Osteoblast (primary cell): ENCODE measurements around the gene SCD5. TPM values are rescaled to one million over a fixed set of nuclear protein-coding genes. Genes with fewer than 3 reads are reported as not detected.

Experiments
- DNase-seq: peaks from one replicate; pipeline ENCODE4 v3.0.0; 2011; ENCODE audit warnings: low spot score, mixed read lengths; ENCODE audit not compliant: insufficient read length; ENCODE audit errors: missing footprints
- H2AFZ ChIP-seq: 2 replicates; pipeline ENCODE4 v1.6.0; 2011; ENCODE audit warnings: mild to moderate bottlenecking, low read length
- H3K27ac ChIP-seq: 2 replicates; pipeline ENCODE4 v1.5.1; 2011; ENCODE audit warnings: mild to moderate bottlenecking, low read depth, low read length, moderate library complexity
- H3K27me3 ChIP-seq: 2 replicates; pipeline ENCODE4 v1.6.0; 2012; ENCODE audit warnings: mild to moderate bottlenecking, control low read depth, inconsistent platforms, low read length, moderate library complexity; ENCODE audit not compliant: insufficient read depth
- H3K36me3 ChIP-seq: 2 replicates; pipeline ENCODE4 v1.5.1; 2011; ENCODE audit warnings: mild to moderate bottlenecking, low read length, control low read depth, moderate library complexity; ENCODE audit not compliant: insufficient read depth
- H3K4me1 ChIP-seq: 2 replicates; pipeline ENCODE4 v1.5.1; 2011; ENCODE audit warnings: mild to moderate bottlenecking, low read length, control low read depth, moderate library complexity; ENCODE audit not compliant: insufficient read depth
- H3K4me2 ChIP-seq: 2 replicates; pipeline ENCODE4 v1.6.0; 2011; ENCODE audit warnings: mild to moderate bottlenecking, low read length; ENCODE audit not compliant: insufficient read depth
- H3K4me3 ChIP-seq: fragments of 200-600 bp; sonication (generic); 3 replicates; pipeline ENCODE4 v1.5.1; 2012; ENCODE audit warnings: mild to moderate bottlenecking, low read length, inconsistent platforms; ENCODE audit not compliant: insufficient read depth
- H3K79me2 ChIP-seq: 2 replicates; pipeline ENCODE4 v1.6.0; 2012; ENCODE audit warnings: mild to moderate bottlenecking, low read length, control low read depth, inconsistent platforms; ENCODE audit not compliant: insufficient read depth
- H3K9me3 ChIP-seq: 2 replicates; pipeline ENCODE4 v1.5.1; 2011; ENCODE audit warnings: low read depth, low read length, control low read depth
- H4K20me1 ChIP-seq: 2 replicates; pipeline ENCODE4 v1.6.0; 2012; ENCODE audit warnings: mild to moderate bottlenecking, low read length, control low read depth; ENCODE audit not compliant: insufficient read depth
- total RNA-seq: library from RNA; depleted of rRNA; stranded (reverse); fragments of >200 nt; gene quantifications from 2 replicates; pipeline ENCODE4 v1.2.3, GENCODE V29; 2012
- TF ChIP-seq, protein P1 (sequence below): IDR thresholded peaks from 2 replicates; pipeline ENCODE4 v1.5.1; 2011; ENCODE audit warnings: mild to moderate bottlenecking, low read depth, low read length, moderate library complexity; ENCODE audit errors: extremely low read depth

The SCD5 gene
- total RNA-seq, 1 donor, result 11.9 TPM

DNA sequence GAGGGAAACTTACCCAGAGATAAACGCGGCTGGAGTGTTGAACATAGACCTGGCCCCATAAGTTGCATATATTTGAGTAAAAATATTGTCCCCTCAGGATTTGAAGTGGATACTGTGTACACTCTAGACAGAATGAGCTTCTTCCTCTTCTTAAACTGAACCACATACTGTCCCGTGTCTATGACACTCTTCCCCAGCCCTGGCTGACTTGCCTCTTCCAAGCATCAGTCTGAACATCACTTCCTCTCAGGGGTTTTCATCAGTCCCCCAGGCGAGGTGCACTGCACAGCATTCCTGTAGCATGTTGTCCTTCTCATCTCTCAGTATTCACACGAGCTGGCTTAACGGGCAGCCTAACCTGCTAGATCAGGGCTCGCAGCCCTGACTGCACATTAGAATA, 156.3 kb downstream of the SCD5 start:
- no peak for DNase-seq
- no peaks in the 10 kb centered on the region for H3K9me3 ChIP-seq
- no peaks in the 10 kb centered on the region for H3K36me3 ChIP-seq
- no peak overlapping the region for H3K4me2 ChIP-seq
- no peak overlapping the region for H3K4me3 ChIP-seq
- H3K27ac ChIP-seq, result no peak overlapping the region
- H3K79me2 ChIP-seq, result no peaks in the 10 kb centered on the region
- no peaks in the 10 kb centered on the region for H4K20me1 ChIP-seq
- H3K27me3 ChIP-seq, result no peaks in the 10 kb centered on the region
- TF ChIP-seq, protein P1, sequence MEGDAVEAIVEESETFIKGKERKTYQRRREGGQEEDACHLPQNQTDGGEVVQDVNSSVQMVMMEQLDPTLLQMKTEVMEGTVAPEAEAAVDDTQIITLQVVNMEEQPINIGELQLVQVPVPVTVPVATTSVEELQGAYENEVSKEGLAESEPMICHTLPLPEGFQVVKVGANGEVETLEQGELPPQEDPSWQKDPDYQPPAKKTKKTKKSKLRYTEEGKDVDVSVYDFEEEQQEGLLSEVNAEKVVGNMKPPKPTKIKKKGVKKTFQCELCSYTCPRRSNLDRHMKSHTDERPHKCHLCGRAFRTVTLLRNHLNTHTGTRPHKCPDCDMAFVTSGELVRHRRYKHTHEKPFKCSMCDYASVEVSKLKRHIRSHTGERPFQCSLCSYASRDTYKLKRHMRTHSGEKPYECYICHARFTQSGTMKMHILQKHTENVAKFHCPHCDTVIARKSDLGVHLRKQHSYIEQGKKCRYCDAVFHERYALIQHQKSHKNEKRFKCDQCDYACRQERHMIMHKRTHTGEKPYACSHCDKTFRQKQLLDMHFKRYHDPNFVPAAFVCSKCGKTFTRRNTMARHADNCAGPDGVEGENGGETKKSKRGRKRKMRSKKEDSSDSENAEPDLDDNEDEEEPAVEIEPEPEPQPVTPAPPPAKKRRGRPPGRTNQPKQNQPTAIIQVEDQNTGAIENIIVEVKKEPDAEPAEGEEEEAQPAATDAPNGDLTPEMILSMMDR, result no peak
- H3K4me1 ChIP-seq, result no peaks in the 10 kb centered on the region
- H2AFZ ChIP-seq, result no peak overlapping the region

DNA sequence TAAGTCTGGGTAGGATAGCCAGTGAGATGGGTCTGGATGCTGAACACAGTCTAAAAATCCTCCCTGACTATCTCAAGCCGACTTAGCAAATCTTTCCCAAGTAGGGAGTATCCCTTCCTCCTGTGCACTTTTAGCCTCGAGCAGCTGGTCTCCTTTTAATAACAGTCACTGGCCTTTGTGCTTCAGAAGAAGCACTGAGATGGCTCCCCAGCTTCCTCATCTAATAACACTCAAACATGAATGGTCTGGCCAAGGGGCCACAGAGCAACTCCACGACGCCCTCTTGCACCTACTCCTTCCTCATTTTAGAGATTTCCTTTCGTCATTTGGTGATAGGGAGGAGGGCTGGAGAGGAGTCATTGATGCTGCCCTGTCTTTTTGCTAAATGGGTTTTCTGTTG, 158.1 kb downstream of the SCD5 start:
- no peak for DNase-seq
- H3K27ac ChIP-seq, result no peak overlapping the region
- no peaks in the 10 kb centered on the region for H3K4me1 ChIP-seq
- no peak overlapping the region for H3K4me3 ChIP-seq
- H3K79me2 ChIP-seq, result no peaks in the 10 kb centered on the region
- H3K36me3 ChIP-seq, result no peaks in the 10 kb centered on the region
- H2AFZ ChIP-seq, result no peak overlapping the region
- TF ChIP-seq, protein P1, result no peak
- no peak overlapping the region for H3K4me2 ChIP-seq
- no peaks in the 10 kb centered on the region for H3K27me3 ChIP-seq
- H3K9me3 ChIP-seq, result no peaks in the 10 kb centered on the region
- H4K20me1 ChIP-seq, result no peaks in the 10 kb centered on the region

DNA sequence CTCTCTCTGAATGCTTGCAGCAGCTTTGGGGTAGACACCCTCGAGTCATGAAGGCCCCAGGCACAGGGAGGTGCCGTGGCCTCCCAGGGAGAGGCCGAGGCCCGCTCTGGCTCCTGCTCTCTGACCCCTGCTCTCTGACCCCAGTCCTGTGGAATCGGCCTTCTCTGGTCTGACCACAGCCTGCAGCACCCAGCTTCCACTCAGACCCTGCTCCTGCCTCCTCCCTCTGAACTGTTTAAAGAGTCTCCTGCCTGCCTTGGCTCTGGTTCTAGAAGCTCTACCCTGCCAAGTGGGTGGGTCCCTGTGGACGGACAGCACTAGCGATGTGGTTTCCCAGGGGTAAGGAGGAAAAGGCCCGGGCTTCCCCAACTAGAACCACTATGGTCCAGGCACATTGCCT, 158.6 kb downstream of the SCD5 start:
- H3K4me2 ChIP-seq, result no peak overlapping the region
- no peak overlapping the region for H3K4me3 ChIP-seq

DNA sequence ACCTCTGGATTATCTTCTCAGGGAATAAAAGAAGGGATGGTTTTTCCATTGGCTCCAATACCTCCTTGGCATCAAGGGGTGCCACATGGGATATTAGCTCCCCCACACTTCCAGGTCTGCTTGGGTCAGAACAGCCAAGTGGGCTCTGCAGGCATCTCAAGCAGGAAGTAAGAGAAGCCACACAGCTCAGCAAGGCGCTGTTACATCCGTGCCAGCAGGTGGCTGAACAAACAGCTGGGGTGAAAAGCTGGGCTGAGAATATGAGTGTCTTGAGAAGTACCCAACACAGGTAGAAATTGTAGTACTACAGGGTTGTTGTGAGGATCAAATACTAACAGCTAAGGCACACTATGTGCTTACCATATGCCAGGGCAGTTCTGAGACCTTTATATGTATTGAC, 160.1 kb downstream of the SCD5 start:
- Histone ChIP-seq H3K4me2 (no peak overlapping the region), H3K79me2 (no peaks in the 10 kb centered on the region), H3K27me3 (no peaks in the 10 kb centered on the region), H3K4me3 (no peak overlapping the region), H3K9me3 (no peaks in the 10 kb centered on the region), H3K4me1 (no peaks in the 10 kb centered on the region), H2AFZ (no peak overlapping the region), H4K20me1 (no peaks in the 10 kb centered on the region), H3K36me3 (no peaks in the 10 kb centered on the region), H3K27ac (no peak overlapping the region)
- TF ChIP-seq, protein P1, result no peak
- no peak for DNase-seq

More for the DNA sequence above, 158.6 kb downstream of the SCD5 start:
- H3K36me3 ChIP-seq, result no peaks in the 10 kb centered on the region
- H3K27me3 ChIP-seq, result no peaks in the 10 kb centered on the region
- DNase-seq, result no peak
- TF ChIP-seq, protein P1, result no peak
- H3K27ac ChIP-seq, result no peak overlapping the region
- no peaks in the 10 kb centered on the region for H4K20me1 ChIP-seq
- no peaks in the 10 kb centered on the region for H3K9me3 ChIP-seq
- H3K79me2 ChIP-seq, result no peaks in the 10 kb centered on the region
- no peak overlapping the region for H2AFZ ChIP-seq
- H3K4me1 ChIP-seq, result no peaks in the 10 kb centered on the region
